PC-9 (cell line): ENCODE results near the gene THY1. TPM values are rescaled to one million over a fixed set of nuclear protein-coding genes. Genes with fewer than 3 reads are reported as not detected.
A peak's percentile ranks its signal among the peaks of the same experiment; 100 is the strongest.
"Not testable (repeated sequence)": the region's sequence is repeated elsewhere in the genome, so short reads cannot be mapped to it uniquely, and the experiment has no call there.

Source experiments
- BruUV-seq: library from RNA; stranded (reverse); fragments of 400-500 nt; replicated peaks from 2 replicates; lab custom pipeline; 2021; lab: Mats Ljungman, UMichigan
- CTCF ChIA-PET: fragments of 300-600 bp; sonication (Branson Sonifier 250); formaldehyde crosslinking; loops from one replicate; lab custom pipeline; 2022; ENCODE audit warnings: antibody characterized with exemption; lab: Charles Lee
- POLR2A ChIA-PET: fragments of 300-600 bp; sonication (Branson Sonifier 250); formaldehyde crosslinking; loops from one replicate; lab custom pipeline; 2022; ENCODE audit warnings: antibody characterized with exemption; ENCODE audit not compliant: unreplicated experiment; lab: Charles Lee
- DNase-seq, 2 experiments: peaks; one replicate each; pipeline versions ENCODE4 v3.0.0 to v3.0.0-alpha.2; 2015 to 2022; ENCODE audit warnings: mixed read lengths in 1 of 2
- H2AFZ ChIP-seq: fragments of 200-600 bp; sonication (generic); 2 replicates; pipeline ENCODE4 v1.8.1; 2017; ENCODE audit warnings: antibody characterized with exemption
- H3F3A ChIP-seq: fragments of 200-600 bp; sonication (generic); 2 replicates; pipeline ENCODE4 v1.8.1; 2017; ENCODE audit warnings: antibody characterized with exemption, mild to moderate bottlenecking, low read depth; ENCODE audit not compliant: insufficient read depth
- H3K27ac ChIP-seq: fragments of 200-600 bp; sonication (generic); 2 replicates; pipeline ENCODE4 v1.6.1; 2016; ENCODE audit warnings: mixed run types
- H3K27me3 ChIP-seq: fragments of 200-600 bp; sonication (generic); 2 replicates; pipeline ENCODE4 v1.6.1; 2016; ENCODE audit warnings: low read depth, mixed run types; ENCODE audit not compliant: insufficient read depth
- H3K36me3 ChIP-seq: fragments of 200-600 bp; sonication (generic); 2 replicates; pipeline ENCODE4 v1.6.1; 2016; ENCODE audit warnings: low read depth, mixed run types
- H3K4me1 ChIP-seq: fragments of 200-600 bp; sonication (generic); replicated peaks from 2 replicates; pipeline ENCODE4 v1.6.1; 2016; ENCODE audit warnings: mixed run types; ENCODE audit not compliant: insufficient read depth
- H3K4me2 ChIP-seq: fragments of 200-600 bp; sonication (generic); 2 replicates; pipeline ENCODE4 v1.6.1; 2017; ENCODE audit warnings: mixed run types
- H3K4me3 ChIP-seq: fragments of 200-600 bp; sonication (generic); 2 replicates; pipeline ENCODE4 v1.6.1; 2016; ENCODE audit warnings: mixed run types
- H3K79me2 ChIP-seq: fragments of 200-600 bp; sonication (generic); 2 replicates; pipeline ENCODE4 v1.6.1; 2017; ENCODE audit warnings: low read depth, mixed run types
- H3K9me2 ChIP-seq: fragments of 200-600 bp; sonication (generic); 2 replicates; pipeline ENCODE4 v1.8.1; 2017; ENCODE audit warnings: mild to moderate bottlenecking; ENCODE audit not compliant: insufficient read depth
- H3K9me3 ChIP-seq: fragments of 200-600 bp; sonication (generic); 2 replicates; pipeline ENCODE4 v1.8.1; 2016; ENCODE audit warnings: low read depth; ENCODE audit not compliant: insufficient read depth
- H4K20me1 ChIP-seq: fragments of 200-600 bp; sonication (generic); 2 replicates; pipeline ENCODE4 v1.8.1; 2017; ENCODE audit not compliant: insufficient read depth
- CTCF ChIP-seq: fragments of 200-600 bp; sonication (generic); conservative IDR thresholded peaks from 2 replicates; pipeline ENCODE4 v1.6.1; 2017; ENCODE audit warnings: mixed run types, antibody characterized with exemption, mild to moderate bottlenecking, moderate library complexity
- EZH2 ChIP-seq: fragments of 200-600 bp; sonication (generic); IDR thresholded peaks from 2 replicates; pipeline ENCODE4 v1.8.0; 2017; ENCODE audit warnings: antibody characterized with exemption, low read depth
- intact Hi-C: fragments of 100-400 bp; cut with micrococcal nuclease; formaldehyde crosslinking; loops from one replicate; pipeline ENCODE4 v1.10.0; 2022; ENCODE audit not compliant: unreplicated experiment
- total RNA-seq: library from RNA; stranded (reverse); gene quantifications from 2 replicates; pipeline ENCODE4 v1.2.3, GENCODE V29; 2021

THY1 gene
- total RNA-seq, 1 experiment from 2014 or later: not detected

GRCh38 chr11:119388103-119388502 is 34.9 kb downstream of the THY1 start:
- H3F3A ChIP-seq: peaks cover 7% of the 10 kb centered on the region
- H3K79me2 ChIP-seq: no peaks in the 10 kb centered on the region
- H3K36me3 ChIP-seq: no peaks in the 10 kb centered on the region
- no peak overlapping the region for H3K27ac ChIP-seq
- H3K4me3 ChIP-seq: no peak overlapping the region
- H3K4me2 ChIP-seq: no peak overlapping the region
- no peaks in the 10 kb centered on the region for H3K9me2 ChIP-seq
- H4K20me1 ChIP-seq: no peaks in the 10 kb centered on the region
- TF ChIP-seq CTCF: no peak
- TF ChIP-seq EZH2: no peak
- H2AFZ ChIP-seq: no peak overlapping the region
- no peaks in the 10 kb centered on the region for H3K9me3 ChIP-seq
- DNase-seq: no peak
- no peaks in the 10 kb centered on the region for H3K27me3 ChIP-seq
- POLR2A ChIA-PET: no interaction called here
- no TSS peak for BruUV-seq
- CTCF ChIA-PET: no interaction called here
- intact Hi-C loops: no loop called here
- no peaks in the 10 kb centered on the region for H3K4me1 ChIP-seq

GRCh38 chr11:119384332-119384731 is 38.6 kb downstream of the THY1 start:
- Histone ChIP-seq H3K4me2 (no peak overlapping the region), H3K27me3 (no peaks in the 10 kb centered on the region), H4K20me1 (no peaks in the 10 kb centered on the region), H2AFZ (no peak overlapping the region), H3F3A (peaks cover 9% of the 10 kb centered on the region), H3K36me3 (no peaks in the 10 kb centered on the region), H3K27ac (no peak overlapping the region), H3K79me2 (no peaks in the 10 kb centered on the region), H3K4me1 (peaks cover 14% of the 10 kb centered on the region), H3K9me2 (no peaks in the 10 kb centered on the region), H3K4me3 (no peak overlapping the region), H3K9me3 (no peaks in the 10 kb centered on the region)
- no peak for DNase-seq
- POLR2A ChIA-PET: interaction anchor here (0.6 kb wide), 1 partner anchor 725 kb away, joined by 5 read pairs; no protein-coding TSS in a partner anchor
- no TSS peak for BruUV-seq
- intact Hi-C loops: no loop called here
- CTCF ChIA-PET: no interaction called here
- TF ChIP-seq EZH2 (no peak), CTCF (no peak)

GRCh38 chr11:119382513-119382912 is 40.5 kb downstream of the THY1 start:
- H2AFZ ChIP-seq, intact Hi-C loops, H4K20me1 ChIP-seq, H3K9me2 ChIP-seq, BruUV-seq, H3K27ac ChIP-seq, DNase-seq, POLR2A ChIA-PET, H3K27me3 ChIP-seq, H3K36me3 ChIP-seq, H3K9me3 ChIP-seq, H3K79me2 ChIP-seq: not testable (repeated sequence)
- H3K4me1 ChIP-seq: peaks cover 32% of the 10 kb centered on the region
- peaks cover 12% of the 10 kb centered on the region for H3F3A ChIP-seq
- CTCF ChIA-PET: interaction anchor here (0.5 kb wide), 1 partner anchor 10 kb away, joined by 3 read pairs; no protein-coding TSS in a partner anchor
- H3K4me2 ChIP-seq: peak overlapping the region; percentile 78
- H3K4me3 ChIP-seq: peak overlapping the region; percentile 56; the same call in 1 of the 2 replicates

GRCh38 chr11:119382101-119382500 is 40.9 kb downstream of the THY1 start:
- ChIA-PET CTCF (interaction anchor here (0.5 to 1.0 kb wide), 2 partner anchors 11 to 92 kb away, joined by 3 to 4 read pairs; no protein-coding TSS in a partner anchor), POLR2A (no interaction called here)
- no peak overlapping the region for H3K27ac ChIP-seq
- H3K4me3 ChIP-seq: peak overlapping the region; percentile 56
- peak overlapping the region; percentile 45; the same call in 1 of the 2 replicates for H2AFZ ChIP-seq
- TF ChIP-seq EZH2 (no peak), CTCF (no peak)
- no peaks in the 10 kb centered on the region for H3K27me3 ChIP-seq
- no peaks in the 10 kb centered on the region for H4K20me1 ChIP-seq
- H3K36me3 ChIP-seq: no peaks in the 10 kb centered on the region
- H3F3A ChIP-seq: peaks cover 12% of the 10 kb centered on the region
- no peaks in the 10 kb centered on the region for H3K79me2 ChIP-seq
- TSS peak; percentile 56 for BruUV-seq
- H3K4me1 ChIP-seq: peaks cover 36% of the 10 kb centered on the region
- no peak for DNase-seq
- intact Hi-C loops: no loop called here
- no peaks in the 10 kb centered on the region for H3K9me3 ChIP-seq
- H3K4me2 ChIP-seq: peak overlapping the region; percentile 78
- no peaks in the 10 kb centered on the region for H3K9me2 ChIP-seq
